NCI-H82 treated with DMSO at 0.1 percent for 48 hours (cell line): ENCODE data around the gene PPFIBP2.

Source experiments
- DNase-seq: peaks from one replicate; lab custom pipeline; 2025; ENCODE audit not compliant: unreplicated experiment; lab: John Stamatoyannopoulos, UW

PPFIBP2 gene

DNA sequence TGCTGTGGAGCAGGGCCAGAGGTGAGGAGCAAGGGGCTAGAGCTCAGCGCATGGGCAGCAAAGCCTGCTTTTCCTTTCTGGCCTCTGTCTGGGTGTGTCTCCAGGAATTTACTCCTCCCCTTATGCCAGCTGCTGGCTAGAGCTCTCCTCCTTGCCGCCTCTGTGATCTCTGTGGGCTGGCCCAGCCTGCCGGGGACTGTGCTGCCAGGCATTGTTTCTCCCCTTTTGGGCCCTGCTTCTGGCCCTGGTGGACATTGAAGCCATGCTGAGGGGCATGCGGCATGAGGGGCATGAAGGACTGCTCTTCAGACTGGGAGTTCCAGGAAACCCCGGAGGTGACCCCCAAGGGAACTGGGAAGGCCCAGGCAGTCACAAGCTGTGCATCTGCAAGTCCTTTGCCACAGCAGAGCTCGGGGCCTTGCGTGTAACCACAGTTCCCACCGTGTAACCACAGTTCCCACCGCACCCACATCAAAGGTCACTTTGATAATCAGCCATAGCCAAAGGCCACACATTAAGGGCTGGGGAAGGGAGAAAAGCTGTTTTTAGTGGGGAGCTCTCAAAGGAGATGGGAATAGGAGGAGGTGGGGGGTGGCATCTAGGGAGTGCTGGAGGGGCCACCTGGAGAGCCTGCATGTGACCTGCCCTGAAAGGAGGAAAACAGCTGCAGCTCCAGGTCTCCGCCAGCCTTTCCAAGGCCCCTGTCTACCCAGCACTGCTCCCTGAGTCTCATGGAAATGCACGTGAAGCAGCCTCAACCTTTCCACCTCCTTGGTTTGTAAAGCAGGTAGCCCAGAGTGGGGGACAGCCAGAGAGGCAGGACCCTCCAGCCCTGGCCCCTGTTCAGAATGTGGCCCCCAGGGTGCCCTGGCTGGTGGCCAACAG lies 62.3 kb downstream of the PPFIBP2 start:
- no peak for DNase-seq

DNA sequence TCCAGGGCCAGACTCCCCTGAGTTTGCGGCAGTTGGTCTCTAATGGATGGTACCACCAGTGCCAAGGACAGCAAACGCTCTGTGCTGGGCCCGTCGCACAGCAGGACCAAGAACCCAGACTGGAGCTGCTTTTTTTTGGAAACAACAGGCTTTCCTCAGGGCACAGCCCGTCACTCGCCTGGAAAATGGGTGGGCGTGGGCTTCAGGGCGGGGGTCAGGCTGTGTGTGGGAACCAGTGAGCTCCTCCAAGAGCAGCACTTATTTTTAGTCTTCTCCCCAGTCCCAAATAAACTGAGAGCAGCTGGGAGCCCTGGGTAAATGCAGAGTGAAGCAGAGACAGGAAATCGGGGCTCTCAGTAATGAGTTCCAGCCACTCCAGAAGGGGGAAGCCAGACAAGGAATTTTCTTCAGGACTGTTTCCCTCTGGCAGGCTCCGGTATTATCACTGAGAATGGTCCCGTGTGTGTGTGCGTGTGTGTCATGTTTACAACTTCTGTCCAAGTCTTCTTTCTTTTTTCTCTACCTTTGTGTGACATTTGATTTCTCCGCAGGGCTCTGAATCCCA lies 63.0 kb downstream of the PPFIBP2 start:
- DNase-seq: no peak

DNA sequence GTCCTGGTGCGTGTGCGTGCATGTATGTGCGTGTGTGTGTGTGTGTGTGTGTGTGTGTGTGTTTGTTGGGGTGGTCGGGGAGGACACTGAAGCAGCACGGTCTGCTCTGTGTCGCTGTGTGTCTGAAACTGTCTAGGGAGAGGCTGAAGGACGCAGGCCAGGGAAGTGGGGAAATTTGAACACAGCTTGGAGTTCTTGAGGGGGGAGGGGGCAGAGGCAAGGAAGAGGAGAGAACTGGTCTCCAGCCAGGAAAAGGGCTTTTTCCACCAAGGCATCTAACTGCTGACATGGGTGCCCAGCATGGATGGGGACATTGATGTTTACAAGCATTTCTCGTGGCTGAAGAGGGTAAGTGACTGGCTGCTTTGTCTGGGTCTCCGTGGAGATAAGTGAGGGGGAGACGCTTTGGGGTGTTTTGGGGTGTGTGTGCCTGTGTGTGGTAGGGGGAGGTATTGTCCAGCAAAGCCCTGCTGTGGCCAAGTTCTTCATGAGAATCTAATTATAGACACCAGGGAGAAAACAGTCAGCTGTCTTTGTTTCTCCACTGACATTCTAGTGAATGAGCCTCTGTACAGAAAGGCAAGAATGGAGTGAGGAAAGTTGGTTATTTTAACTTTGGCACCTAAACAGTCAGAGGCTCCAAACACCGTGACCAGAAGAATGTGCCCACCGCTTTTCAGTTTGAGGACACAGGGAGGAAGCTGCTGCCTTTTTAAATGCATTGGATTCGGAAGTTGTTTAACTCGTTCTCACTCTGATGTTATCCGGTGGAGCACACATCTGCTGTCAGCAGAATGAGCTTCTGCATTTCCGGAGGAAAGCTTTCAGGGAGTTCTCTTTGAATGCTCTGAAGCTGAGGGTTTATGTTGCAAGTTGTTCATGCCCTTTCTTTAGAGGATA lies 63.7 kb downstream of the PPFIBP2 start:
- no peak for DNase-seq

DNA sequence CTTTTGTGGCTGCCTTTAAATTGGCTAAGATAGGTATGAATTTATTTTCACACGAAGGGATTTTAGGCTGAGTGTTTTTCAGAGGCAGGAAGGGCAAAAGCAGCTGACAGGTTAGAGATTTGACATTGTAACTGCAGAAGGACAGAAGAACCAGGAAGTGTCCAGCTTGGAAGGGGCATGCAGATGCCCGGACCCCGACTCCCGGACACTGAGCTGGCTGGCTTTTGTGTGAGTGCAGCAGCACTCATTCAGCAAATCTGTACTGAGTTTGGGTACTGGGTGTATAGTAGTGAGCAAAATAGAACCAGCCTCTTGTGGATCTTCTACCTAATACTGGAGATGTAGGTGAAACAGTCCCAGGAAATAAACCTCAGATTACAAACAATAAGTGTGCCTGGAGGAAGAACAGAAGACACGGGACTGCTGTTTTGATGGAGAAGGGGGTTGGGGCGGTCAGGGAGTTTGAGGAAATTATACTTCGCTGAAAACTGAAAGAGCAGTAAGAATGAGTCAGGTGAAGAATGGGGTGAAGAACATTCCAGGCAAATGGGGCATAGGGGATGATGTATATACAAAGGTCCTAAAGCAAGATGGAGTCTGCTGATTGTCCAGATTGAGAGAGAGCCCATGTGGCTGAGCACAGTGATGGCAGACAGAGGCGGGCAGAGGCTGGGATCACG lies 64.6 kb downstream of the PPFIBP2 start:
- no peak for DNase-seq

DNA sequence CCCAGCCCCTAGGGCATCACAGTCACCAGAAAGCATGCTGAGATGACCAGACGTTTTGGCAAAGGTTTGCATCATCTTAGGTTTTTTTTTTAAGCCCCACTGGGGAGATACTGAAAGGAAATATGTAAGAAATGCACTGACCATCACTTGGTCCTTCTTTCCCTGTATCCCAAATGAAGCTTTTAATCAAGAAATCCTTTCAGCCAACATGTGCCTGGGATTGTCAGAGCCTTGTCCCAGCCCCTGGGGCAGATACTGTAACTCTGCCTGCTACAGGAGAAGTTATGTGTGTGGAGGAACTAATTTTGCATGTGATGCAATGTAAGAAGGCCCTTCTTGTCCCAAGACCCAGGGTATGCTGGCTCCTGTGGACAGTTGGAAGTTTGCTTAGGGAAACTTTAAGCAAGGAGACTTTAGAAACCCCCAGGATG lies 65.6 kb downstream of the PPFIBP2 start:
- DNase-seq: no peak

DNA sequence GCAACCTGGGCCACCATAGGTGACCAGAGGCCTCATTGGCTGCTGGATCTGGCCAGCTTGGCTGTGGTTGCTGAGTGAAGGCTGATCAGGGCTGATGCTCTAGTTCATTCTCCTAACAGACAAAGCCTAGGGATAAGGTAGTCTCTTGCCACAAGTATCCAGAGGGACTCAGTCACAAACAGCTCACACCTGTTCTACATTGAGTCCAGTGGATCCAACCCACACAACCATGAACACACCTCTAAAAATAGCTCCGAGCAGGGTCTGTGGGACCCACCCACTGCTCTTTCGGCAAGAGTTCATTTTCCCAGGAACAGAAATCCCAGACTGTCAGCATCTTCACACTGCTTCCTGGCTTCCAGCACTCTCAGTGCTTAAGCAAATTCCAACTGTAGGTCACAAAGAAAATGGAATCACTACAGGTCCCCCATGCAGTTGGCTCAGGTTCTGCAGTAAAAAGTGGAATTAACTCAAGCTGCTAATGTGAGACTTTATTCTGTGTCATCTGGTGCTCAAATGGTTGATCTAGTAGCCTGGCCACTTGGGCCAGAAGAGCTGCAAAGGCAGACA lies 67.3 kb downstream of the PPFIBP2 start:
- DNase-seq: no peak

DNA sequence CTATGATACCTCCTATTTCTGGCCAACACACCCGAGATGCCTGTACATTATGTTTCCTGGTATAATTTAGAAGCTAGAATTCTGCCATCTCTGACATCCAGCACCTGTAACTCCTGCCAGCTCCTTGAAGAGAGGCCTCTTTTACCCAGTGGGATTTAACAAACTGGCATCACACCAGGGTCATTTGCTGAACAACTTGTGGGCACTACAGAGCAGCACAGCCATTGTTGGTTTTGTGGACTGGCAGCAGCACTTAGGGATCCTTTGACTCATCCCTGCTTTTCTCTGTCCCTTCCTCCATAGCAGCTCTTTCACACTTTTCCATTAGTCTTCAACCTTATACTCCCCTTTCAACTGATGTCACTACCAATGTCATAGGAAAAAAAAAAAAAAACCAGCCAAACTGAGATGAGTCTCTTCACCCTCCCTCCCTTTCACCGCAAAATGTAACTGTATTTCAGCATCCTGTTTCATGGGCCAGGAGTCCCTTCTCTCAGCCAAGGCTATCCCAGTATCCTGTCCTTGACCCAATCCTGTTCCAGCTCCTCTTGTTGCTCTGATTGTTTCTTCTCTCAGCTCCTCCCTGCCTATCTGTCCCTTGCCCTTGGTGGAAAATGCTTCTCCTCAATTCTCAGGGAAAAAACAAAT lies 68.7 kb downstream of the PPFIBP2 start:
- no peak for DNase-seq

DNA sequence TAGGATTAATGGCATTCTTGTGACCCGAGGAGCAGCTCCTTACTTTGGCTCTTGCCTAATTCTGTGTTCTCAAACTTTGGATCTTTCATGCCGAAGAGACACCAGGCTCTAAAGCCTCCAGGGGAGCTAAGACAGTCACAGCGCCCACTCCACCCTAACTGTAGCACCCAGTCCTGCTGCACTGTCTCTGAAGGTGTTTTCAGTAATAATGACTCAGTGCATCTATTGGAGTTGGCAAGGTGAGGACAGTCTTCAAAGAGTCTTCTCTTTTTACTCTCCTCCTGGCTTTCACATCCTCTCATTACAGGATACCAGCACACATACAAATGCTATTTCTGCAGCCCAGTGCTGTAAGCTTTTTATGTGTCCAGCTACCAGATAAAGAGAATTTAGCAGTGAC lies 69.4 kb downstream of the PPFIBP2 start:
- no peak for DNase-seq

DNA sequence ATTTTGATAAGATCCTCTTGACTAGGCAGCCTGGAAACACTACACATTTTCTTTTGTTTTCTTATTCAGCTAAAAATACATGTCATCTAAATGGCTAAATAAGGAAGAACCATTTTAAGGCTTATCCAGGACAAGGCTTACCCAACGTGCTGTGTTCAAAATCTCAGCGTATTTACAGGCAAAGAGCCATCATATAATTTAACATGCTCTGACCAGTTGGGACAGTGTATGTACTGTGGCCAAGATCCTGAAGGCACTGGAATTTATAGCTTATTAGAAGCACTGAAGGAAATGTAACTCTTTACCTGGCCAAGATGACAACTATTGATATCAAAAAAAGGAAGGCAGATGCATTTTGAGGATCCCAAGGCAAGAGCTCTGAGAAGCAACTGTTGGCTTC lies 71.1 kb downstream of the PPFIBP2 start:
- no peak for DNase-seq

DNA sequence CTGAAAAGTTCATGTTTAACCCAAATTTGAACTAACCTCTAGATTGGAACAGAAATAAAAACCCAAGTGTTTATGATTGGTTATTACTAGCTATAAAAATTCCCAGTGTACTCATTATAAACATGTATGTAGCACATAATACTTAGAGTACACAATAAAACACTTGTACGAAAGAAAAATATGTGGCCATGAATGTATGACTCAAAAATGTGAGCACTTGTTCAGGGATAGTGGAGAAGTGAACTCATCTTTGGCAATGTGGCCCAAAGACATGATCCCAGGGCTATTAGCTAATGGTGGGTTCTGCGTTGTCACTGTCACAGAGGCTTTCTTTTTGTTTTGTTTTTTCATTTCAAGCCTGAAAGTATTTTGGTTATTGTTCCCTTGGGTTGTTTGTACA lies 72.0 kb downstream of the PPFIBP2 start:
- no peak for DNase-seq

DNA sequence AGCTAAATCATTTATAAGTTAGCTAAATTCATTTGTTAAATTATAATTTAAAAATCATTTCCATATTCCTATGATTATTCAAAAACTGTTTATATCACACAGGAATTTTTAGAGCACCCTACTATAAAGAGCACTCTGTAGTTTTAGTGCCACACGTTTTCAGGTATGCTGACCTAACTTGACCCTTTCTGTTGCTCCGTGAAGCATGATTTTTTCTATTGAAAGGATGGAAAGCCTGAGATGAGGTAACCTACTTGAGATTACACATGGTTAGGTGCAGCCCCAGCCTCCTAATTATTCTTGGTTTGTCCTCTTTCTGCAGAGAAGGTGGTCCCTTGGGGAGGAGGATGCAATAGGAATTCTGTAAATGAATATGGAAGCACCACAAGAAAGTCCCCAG lies 72.6 kb downstream of the PPFIBP2 start:
- no peak for DNase-seq

DNA sequence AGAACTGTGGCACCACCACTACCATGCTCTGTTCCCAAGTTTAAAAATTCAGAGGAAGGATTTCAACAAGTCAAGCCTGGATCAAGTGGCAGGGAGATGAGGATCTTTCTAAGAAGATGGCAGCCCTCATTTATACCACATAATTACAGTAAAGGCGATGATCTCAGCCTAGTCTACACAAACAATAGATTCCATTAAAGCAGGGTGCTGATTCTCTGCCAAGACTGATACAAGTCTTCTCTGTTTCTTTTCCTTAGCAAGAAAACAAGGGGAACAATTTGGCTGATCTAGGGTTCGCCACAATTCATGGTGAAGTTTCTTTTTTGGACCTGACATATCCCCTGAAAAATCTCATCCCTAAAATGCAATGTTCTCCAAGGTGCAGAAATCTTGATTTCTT lies 73.9 kb downstream of the PPFIBP2 start:
- no peak for DNase-seq

DNA sequence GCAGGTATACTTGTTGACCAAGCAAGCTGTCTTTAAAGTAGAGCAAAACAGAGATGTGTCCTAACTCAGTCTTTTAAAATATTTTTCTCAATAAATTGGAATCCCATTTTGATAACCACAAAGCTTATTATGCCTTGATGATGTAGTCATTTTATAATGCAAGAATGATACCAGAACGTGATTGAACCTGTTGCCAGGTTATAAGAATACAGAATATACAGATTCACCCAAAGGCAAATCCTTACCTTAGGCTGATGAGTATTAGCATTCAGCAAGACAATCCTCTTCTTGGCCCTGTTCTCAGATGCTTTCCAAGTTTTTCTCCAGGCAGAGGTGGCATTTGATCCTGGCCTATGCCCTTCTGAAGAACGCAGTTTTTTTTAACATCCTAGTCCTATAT lies 76.1 kb downstream of the PPFIBP2 start:
- DNase-seq: no peak

DNA sequence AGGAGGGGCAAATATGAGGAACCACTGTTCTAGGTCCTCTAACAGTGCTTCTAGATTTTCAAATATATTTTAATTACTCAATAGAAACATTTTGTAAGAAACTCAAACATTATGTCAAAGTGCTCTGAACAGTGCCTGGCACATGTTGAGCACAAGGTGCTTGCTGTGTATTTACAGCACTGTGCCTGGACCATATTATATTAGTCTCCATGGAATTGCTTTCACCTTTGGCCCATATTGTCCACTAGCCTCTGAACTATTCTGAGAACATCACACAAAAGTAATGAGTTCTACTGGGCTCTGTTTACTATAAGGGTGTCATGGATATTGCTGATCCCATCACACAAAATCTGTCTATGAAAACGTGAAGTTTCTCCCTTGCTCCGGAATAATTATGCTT lies 76.7 kb downstream of the PPFIBP2 start:
- DNase-seq: no peak

DNA sequence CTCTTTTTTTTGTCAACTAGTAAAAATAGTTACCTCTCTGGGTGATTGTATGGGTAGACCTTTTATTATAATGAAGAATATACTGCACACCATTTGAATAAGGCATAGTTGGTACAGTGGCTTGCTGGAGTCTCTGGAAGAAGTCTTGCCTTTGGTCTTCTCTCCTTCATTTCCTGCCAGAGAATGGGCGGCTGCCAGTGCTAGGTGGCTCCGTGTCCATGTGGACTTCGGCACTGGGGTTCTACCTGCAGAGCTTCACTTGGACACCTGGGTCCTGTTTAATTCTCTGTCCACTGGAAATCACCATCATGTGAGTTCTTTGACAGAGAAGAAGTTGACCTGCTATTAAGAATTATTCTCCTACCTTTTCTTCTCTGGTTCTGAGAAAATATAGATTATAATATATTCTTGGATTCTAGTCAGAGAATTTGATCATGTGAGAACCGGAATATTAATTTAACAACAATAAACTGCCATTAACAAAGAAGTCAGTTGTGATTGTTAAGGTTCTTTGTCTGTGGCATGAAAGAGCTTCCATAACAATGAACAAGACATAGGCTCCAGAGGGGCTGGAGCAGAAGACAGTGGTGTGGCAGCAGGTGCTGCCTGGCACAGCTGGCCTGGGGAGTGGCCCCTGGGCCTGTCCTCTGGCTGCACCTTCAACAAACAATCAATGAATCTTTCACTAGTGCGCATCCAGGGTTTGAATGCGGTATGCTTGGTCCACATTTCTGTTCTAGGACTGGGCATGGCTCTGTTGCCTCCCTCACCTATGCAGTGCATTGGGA lies 77.5 kb downstream of the PPFIBP2 start:
- DNase-seq: no peak

DNA sequence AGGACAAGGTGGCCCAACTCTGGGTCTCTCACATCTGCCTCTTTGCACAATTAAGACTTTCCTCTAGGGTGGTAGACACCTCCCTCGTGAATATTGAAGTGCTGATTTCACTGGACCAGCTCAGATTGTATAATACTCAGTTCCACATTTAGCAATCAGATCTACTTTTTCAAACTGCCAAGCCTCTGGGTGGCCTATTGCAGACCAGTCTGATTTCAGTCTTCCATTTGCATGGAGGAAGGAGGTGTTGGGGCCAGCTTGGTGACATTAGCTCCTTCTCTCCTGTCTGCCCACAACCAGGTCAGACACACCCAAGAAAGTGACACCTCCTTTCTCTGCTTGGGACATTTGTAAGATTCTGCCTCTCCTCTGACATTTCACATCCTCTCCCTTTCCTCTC lies 78.2 kb downstream of the PPFIBP2 start:
- no peak for DNase-seq

DNA sequence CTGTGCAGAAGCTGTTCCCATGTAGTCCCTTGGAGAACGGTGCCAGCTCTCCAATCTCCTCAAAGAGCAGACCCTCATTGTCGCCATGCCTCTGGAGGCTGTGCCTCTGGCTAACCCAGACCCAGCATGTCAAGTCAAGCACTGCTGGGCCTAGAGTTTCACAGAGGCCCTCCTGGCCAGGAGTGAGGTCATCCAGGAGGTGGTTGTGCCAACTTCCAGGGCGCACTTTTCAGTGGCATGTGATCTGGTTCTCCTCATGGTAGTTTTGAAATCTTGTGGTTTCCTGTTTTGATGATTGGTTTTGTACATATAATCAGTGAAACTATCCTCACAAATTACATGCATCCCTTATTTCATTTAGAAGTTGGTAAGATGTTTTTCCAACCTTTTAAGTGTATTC lies 78.9 kb downstream of the PPFIBP2 start:
- no peak for DNase-seq

DNA sequence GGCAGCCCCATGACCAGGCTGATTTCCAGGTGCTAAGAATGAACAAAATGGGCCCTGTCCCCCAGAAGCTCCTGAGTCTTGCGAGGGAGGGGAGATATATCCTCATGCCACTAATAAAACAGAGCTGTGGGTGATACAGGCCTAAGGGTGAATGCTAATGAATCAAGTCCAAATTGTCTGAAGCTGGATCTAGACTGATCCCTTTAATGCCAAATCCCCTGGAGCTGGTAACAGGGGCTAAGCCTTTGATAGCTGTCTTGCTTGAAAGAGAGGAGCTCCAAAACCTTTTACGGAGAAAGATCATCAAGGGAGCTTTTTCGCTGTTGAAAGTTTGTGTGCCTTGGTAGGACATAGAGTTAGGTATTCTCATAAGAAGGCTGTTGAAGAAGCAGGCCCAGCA lies 79.7 kb downstream of the PPFIBP2 start:
- peak; percentile 91 for DNase-seq

DNA sequence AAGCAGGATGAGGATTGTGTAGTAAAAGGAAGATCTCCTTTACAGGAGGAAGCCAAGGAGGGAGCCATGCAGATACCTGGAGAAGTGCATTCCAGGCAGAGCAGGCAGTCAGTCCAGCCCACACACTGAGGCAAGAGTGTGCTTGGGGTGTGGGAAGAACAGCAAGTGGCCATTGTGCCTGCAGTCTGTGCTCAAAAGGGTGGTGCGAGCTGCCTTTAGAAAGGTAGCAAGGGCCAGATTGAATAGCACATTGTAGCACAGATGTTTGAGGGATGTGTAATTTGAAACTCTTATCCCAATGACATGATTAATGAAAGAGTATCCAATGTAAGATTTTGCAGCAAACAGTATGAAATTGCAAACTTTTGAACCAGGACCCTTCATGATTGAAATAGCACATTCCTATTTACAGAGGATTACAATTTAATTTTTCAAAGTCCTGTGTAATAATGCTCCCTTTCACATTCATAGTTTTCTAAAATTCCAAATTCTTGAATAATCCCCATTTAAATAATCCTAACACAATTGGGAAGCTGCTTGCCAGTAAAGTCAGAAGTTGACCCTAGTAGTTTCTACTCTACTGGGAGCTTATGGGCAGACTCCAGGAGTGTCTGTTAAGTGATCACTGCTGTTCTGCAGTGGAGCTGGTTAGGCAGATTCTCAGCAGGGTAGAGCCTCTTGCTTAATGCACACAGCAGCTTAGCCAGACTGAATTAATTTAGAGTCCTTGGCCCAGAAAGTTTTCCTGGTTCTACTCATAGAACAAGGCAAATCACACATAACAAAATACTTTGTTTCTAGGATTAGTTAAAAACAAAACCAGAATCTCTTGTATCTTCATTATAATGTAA lies 81.4 kb downstream of the PPFIBP2 start:
- DNase-seq: peak; percentile 42
